Tibial nerve (tissue), 4 donors: Measurements from ENCODE around the gene RICTOR.

Source experiments
- EP300 ChIP-seq, 2 donors: sonication (generic); formaldehyde crosslinking; IDR thresholded peaks; one replicate each; pipeline ENCODE4 v1.6.1; 2017; ENCODE audit warnings: antibody characterized with exemption in 2 of 2, mild to moderate bottlenecking in 1 of 2
- POLR2A ChIP-seq, 2 donors: fragments of 450-650 bp; IDR thresholded peaks; one replicate each; pipeline ENCODE4 v1.6.1; 2017; ENCODE audit warnings: antibody characterized with exemption in 2 of 2, mild to moderate bottlenecking in 2 of 2, moderate library complexity in 2 of 2
- TF ChIP-seq, protein P1 (sequence below), 5 experiments: fragments of 200-600 bp in 3 of 5; fragments of 450-650 bp in 2 of 5; sonication (generic) in 3 of 5; IDR thresholded peaks; one replicate each; pipeline ENCODE4 v1.5.1; 2016 to 2019; ENCODE audit warnings: antibody characterized with exemption in 5 of 5, mild to moderate bottlenecking in 3 of 5, moderate library complexity in 2 of 5

DNA sequence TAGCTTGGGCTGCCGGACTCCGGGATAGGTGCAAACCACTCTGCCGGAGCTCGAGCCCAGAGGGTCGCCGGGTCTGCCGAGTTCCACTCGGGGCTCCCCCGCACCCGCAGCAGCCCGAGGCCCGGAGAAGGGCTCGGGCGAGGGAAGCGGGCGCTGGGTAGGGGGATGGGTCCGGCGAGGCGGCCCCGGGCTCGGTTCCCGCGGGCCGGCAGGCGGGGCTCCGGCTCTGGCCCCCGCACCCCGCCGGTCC, 507 bp downstream of the RICTOR start:
- TF ChIP-seq, protein P1, sequence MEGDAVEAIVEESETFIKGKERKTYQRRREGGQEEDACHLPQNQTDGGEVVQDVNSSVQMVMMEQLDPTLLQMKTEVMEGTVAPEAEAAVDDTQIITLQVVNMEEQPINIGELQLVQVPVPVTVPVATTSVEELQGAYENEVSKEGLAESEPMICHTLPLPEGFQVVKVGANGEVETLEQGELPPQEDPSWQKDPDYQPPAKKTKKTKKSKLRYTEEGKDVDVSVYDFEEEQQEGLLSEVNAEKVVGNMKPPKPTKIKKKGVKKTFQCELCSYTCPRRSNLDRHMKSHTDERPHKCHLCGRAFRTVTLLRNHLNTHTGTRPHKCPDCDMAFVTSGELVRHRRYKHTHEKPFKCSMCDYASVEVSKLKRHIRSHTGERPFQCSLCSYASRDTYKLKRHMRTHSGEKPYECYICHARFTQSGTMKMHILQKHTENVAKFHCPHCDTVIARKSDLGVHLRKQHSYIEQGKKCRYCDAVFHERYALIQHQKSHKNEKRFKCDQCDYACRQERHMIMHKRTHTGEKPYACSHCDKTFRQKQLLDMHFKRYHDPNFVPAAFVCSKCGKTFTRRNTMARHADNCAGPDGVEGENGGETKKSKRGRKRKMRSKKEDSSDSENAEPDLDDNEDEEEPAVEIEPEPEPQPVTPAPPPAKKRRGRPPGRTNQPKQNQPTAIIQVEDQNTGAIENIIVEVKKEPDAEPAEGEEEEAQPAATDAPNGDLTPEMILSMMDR (IDR thresholded peaks at IDR 0.05), result no peak
- no peak for TF ChIP-seq POLR2A (IDR thresholded peaks at IDR 0.05)
- TF ChIP-seq EP300 (IDR thresholded peaks at IDR 0.05), result no peak
